SK-N-MC (cell line): ENCODE data around the gene MEIS2.

ENCODE experiments used
- DNase-seq: peaks from one replicate; pipeline ENCODE4 v3.0.0-alpha.2; 2011; ENCODE audit warnings: low read depth, low spot score
- H3K27ac ChIP-seq: fragments of 200-600 bp; sonication (generic); 2 replicates; pipeline ENCODE4 v1.5.1; 2016; ENCODE audit warnings: mixed run types
- H3K36me3 ChIP-seq: fragments of 200-600 bp; sonication (generic); 2 replicates; pipeline ENCODE4 v1.6.1; 2017; ENCODE audit warnings: antibody characterized with exemption, low read length, mixed read lengths; ENCODE audit not compliant: insufficient read depth
- H3K4me3 ChIP-seq: fragments of 200-600 bp; sonication (generic); 2 replicates; pipeline ENCODE4 v1.5.1; 2016
- H3K9ac ChIP-seq: fragments of 200-600 bp; sonication (generic); 2 replicates; pipeline ENCODE4 v1.8.0; 2017; ENCODE audit warnings: mixed run types, mixed read lengths; ENCODE audit not compliant: insufficient read length
- H3K9me3 ChIP-seq: fragments of 200-600 bp; sonication (generic); 2 replicates; pipeline ENCODE4 v1.6.1; 2017; ENCODE audit warnings: low read depth, mild to moderate bottlenecking, antibody characterized with exemption, low read length, moderate library complexity, mixed read lengths
- EZH2 ChIP-seq: fragments of 200-600 bp; sonication (generic); IDR thresholded peaks from one replicate; pipeline ENCODE4 v1.6.1; 2017; ENCODE audit warnings: antibody characterized with exemption
- FOXP2 ChIP-seq: optimal IDR thresholded peaks from 2 replicates; pipeline ENCODE3; 2011; ENCODE audit warnings: mild to moderate bottlenecking, moderate library complexity; ENCODE audit not compliant: insufficient read depth; ENCODE audit errors: extremely low read length, control extremely low read depth
- POLR2AphosphoS5 ChIP-seq: IDR thresholded peaks from 2 replicates; pipeline ENCODE4 v1.6.1; 2012; ENCODE audit warnings: mild to moderate bottlenecking, low read depth, low read length, borderline replicate concordance

MEIS2 gene

DNA sequence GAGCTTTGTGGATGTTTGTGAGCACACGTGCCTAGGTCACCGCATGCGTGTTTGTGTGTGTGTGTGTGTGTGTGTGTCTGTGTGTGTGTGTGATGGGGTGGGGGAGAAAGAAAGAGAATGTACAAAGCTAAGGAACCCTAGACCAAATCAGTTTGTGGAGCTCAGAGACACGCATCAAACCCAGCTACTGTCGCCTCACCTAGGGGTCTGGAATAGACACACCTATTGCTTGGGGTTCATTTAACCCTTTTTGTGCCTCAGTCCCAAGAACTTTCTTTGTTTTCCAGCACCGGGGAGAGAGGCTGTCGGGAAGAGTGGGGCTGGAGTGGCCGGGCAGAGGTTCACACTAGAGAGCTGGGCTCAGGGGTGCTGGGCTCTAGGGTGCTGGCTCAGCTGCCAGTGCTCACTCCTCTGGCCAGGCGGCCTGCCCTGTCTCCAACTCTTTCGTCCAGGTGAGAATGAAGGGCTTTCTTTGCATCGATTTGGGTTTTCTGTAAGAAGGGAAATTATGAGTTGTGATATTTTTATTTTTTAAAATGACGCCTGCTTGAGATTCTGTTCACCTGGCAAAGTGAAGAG is 221.6 kb downstream of the MEIS2 start:
- DNase-seq, result no peak
- H3K4me3 ChIP-seq, result no peak overlapping the region
- H3K9ac ChIP-seq, result no peak overlapping the region
- H3K36me3 ChIP-seq, result no peaks in the 10 kb centered on the region
- no peak for TF ChIP-seq EZH2
- no peak for TF ChIP-seq POLR2AphosphoS5
- TF ChIP-seq FOXP2, result no peak
- H3K27ac ChIP-seq, result no peak overlapping the region
- H3K9me3 ChIP-seq, result no peaks in the 10 kb centered on the region

DNA sequence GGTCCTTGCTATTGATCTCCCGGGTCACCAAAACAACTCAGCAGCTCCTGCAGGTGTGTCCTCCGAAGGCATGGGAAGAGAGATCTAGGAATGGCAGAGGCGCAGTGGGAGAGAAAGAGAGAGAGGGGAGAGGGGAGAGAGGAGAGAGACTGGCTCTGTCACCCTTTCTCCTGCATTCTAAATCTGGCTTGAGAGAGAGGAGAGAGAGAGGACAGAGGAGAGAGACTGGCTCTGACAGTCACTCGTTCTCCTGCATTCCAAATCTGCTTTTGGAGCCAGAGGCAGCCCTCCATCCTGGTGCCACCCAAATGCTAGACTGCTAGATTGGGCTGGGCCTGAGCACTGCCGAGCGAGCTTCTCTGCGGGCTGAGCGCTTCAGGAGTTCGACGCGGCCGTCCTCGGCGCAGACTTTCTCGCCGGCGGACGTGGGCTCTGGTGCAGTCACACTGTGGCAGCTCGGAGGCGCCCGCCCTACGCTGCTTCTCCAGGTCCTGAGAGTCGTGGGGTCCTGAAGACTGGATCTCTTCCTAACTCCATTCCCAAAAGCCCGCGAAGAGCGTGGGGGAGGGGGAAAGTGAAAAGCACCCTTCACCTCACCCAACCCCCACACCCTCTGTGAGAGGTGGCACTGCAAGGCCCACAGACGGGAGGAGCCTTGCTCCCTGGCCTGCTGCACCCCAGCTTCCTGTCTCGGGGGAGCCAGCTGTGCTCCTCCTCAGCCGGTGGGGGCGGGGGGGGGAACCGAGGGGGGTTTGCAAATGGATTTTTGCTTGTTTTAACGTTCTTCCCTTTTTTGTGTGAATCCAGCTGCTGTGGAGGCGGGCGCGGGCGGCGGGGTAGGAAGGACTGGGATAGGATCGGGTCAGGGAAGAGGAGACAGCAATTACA is 222.3 kb downstream of the MEIS2 start:
- no peak for DNase-seq
- no peak overlapping the region for H3K9ac ChIP-seq

DNA sequence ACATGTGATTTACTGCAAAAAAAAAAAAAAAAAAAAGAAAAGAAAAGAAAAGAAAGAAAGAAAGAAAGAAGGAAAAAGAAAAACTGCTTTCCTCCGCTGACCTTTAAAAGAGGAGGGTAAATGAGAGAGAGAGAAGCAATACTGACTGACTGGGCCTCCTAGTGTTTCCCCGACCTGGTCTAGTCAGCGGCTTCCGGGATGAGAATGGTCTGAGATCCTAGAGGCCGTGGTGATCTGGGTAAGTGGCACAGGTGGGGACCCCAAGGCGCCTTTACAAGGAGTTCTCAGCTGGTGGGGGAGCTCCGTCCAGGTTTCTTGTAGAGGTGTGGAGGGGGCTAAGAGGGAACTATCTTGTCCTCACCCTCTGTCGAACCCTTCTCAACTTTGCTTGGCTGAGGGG is 223.1 kb downstream of the MEIS2 start:
- Histone ChIP-seq H3K27ac (no peak overlapping the region), H3K9ac (no peak overlapping the region), H3K4me3 (no peak overlapping the region), H3K9me3 (no peaks in the 10 kb centered on the region), H3K36me3 (no peaks in the 10 kb centered on the region)
- DNase-seq, result no peak
- TF ChIP-seq POLR2AphosphoS5 (no peak), FOXP2 (no peak), EZH2 (no peak)

More for the DNA sequence above, 222.3 kb downstream of the MEIS2 start:
- no peaks in the 10 kb centered on the region for H3K36me3 ChIP-seq
- no peaks in the 10 kb centered on the region for H3K9me3 ChIP-seq
- H3K4me3 ChIP-seq, result no peak overlapping the region
- H3K27ac ChIP-seq, result no peak overlapping the region
- no peak for TF ChIP-seq EZH2
- TF ChIP-seq FOXP2, result no peak
- no peak for TF ChIP-seq POLR2AphosphoS5

DNA sequence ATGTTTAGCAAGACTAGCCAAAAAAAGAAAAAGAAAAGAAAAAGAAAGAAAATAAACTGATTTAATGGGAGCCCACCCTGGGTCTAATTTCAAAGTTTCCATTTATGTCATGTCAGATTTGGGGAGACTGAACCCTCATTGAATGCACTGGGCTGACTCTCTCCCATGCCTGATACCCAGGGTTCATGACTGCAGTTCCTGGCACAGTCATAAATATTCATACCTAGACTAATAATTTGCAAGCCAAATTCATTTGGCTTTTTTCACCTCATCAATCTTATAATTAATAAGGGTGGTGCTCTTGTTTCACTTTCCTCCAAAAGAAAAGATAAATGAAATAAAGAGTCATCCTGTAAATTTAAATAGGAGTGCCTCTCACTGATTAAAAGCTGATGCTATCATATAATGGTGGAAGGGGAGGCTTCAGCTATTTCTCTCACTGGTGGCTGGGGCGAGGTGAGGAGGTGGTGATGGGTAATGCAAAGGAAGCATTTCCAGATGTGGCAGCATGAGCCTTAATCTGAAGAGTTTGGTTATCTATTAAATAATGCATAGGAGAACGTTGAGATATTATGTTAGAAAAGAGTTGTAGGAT is 224.5 kb downstream of the MEIS2 start:
- H3K36me3 ChIP-seq, result no peaks in the 10 kb centered on the region
- no peak for DNase-seq
- TF ChIP-seq POLR2AphosphoS5 (no peak), FOXP2 (no peak), EZH2 (no peak)
- H3K4me3 ChIP-seq, result no peak overlapping the region
- H3K9ac ChIP-seq, result no peak overlapping the region
- H3K27ac ChIP-seq, result no peak overlapping the region
- no peaks in the 10 kb centered on the region for H3K9me3 ChIP-seq

DNA sequence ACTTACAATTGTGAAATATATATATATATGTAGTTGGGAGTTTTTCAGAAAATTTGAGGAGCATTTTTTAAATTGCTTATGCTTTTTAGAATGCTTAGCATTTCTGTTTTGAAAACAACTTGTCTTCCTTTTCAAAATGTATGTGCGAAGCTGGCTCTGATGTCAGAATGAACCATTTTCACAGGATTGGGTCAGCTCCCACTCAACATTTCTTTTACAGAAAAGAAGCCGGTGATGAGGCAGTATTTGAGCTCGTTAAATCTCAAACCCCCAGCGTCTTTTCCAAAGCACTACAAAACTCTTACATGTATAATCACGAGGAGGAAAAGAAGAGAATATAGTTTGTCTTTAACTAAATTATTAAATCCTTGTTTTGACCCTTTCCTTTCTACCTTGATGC is 225.4 kb downstream of the MEIS2 start:
- Histone ChIP-seq H3K4me3 (no peak overlapping the region), H3K9me3 (no peaks in the 10 kb centered on the region), H3K27ac (no peak overlapping the region), H3K36me3 (no peaks in the 10 kb centered on the region), H3K9ac (no peak overlapping the region)
- no peak for DNase-seq
- TF ChIP-seq FOXP2 (no peak), EZH2 (no peak), POLR2AphosphoS5 (no peak)

DNA sequence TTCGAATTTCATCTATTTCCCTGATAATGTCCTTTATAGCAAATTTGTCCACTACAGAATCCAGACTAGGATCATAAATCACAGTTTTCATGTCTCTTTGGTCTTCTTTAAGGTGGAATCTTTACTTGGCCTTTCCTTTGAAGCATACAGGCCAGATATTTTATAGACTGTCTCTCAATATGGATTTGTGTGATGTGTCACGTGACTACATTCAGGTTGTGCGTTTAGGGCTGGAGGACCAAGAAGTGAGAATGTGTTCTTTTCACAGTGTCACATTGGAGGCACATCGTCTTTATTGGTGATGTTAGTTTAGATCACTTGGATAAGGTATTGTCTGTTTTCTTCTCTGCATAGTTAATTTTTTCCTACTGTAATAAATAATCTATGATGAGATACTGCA is 232.9 kb downstream of the MEIS2 start:
- no peak for DNase-seq
- no peak for TF ChIP-seq EZH2
- TF ChIP-seq POLR2AphosphoS5, result no peak
- no peak overlapping the region for H3K27ac ChIP-seq
- no peaks in the 10 kb centered on the region for H3K36me3 ChIP-seq
- no peak overlapping the region for H3K9ac ChIP-seq
- H3K9me3 ChIP-seq, result no peaks in the 10 kb centered on the region
- no peak overlapping the region for H3K4me3 ChIP-seq

DNA sequence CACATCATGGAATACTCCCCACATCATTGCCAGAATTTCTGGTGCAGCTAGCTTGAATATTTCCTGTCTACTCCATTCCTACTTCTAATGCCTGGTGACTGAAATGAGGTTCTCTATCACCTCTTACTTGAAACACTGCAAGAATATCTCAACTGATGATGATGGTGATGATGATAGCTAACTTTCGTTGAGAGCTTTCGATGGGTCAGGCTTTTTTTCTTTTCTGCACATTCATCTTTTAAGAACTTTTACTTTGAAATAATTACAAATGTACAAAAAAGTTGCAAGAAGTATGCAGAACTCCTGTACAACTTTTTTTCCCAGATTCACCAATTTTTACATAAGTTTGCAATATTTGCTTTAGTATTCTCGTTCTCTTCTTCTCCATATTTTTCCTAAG is 233.5 kb downstream of the MEIS2 start:
- Histone ChIP-seq H3K36me3 (no peaks in the 10 kb centered on the region), H3K9me3 (no peaks in the 10 kb centered on the region), H3K4me3 (no peak overlapping the region), H3K9ac (no peak overlapping the region), H3K27ac (no peak overlapping the region)
- TF ChIP-seq EZH2, result no peak
- no peak for TF ChIP-seq POLR2AphosphoS5
- TF ChIP-seq FOXP2, result no peak
- no peak for DNase-seq

DNA sequence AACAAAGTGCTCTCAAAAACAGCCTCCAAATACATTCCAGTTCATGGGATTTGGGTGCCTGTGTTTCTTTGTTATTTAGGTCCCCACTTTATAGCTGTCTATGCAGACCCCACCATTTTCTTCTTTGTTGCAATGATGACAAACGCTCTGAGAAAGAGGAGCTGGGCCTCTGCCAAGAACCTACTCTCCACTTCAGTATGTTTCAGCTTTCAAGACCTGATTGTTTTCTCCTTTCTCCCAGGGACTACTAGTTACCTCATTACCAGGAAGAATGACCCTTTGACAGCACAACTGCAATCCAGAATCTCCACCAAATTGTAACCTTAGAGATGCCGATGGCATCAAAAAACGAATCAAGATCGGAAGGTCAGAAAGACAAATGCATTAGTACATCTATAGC is 236.8 kb downstream of the MEIS2 start:
- Histone ChIP-seq H3K27ac (peak overlapping the region; percentile 56), H3K9me3 (no peaks in the 10 kb centered on the region), H3K9ac (no peak overlapping the region), H3K4me3 (no peak overlapping the region), H3K36me3 (no peaks in the 10 kb centered on the region)
- DNase-seq, result no peak
- TF ChIP-seq EZH2 (no peak), POLR2AphosphoS5 (no peak), FOXP2 (no peak)
